Retinal pigment epithelial cell (primary cell): ENCODE data around the gene ITGA5.

Experiments used
- DNase-seq: peaks from one replicate; pipeline ENCODE4 v3.0.0-alpha.2; 2010; ENCODE audit warnings: low read depth
- H3K4me3 ChIP-seq: 2 replicates; pipeline ENCODE4 v1.5.1; 2011; ENCODE audit warnings: mild to moderate bottlenecking, low read length, control low read depth, moderate library complexity
- CTCF ChIP-seq: conservative IDR thresholded peaks from 2 replicates; pipeline ENCODE4 v1.5.1; 2011; ENCODE audit warnings: low read depth, low read length, control low read depth, inconsistent platforms

The ITGA5 gene

GRCh38 chr12:54455760-54456469, 36.8 kb upstream of the ITGA5 start:
- H3K4me3 ChIP-seq, result no peak overlapping the region
- DNase-seq, result no peak
- no peak for TF ChIP-seq CTCF

GRCh38 chr12:54452628-54453027, 33.6 kb upstream of the ITGA5 start:
- TF ChIP-seq CTCF, result no peak
- no peak overlapping the region for H3K4me3 ChIP-seq
- no peak for DNase-seq

GRCh38 chr12:54448344-54448743, 29.3 kb upstream of the ITGA5 start:
- H3K4me3 ChIP-seq, result no peak overlapping the region
- DNase-seq, result no peak
- TF ChIP-seq CTCF, result no peak

GRCh38 chr12:54447917-54448316, 28.9 kb upstream of the ITGA5 start:
- no peak for TF ChIP-seq CTCF
- H3K4me3 ChIP-seq, result no peak overlapping the region
- DNase-seq, result no peak

- no peak overlapping the region for H3K4me3 ChIP-seq
- TF ChIP-seq CTCF, result no peak
- DNase-seq, result no peak
Measured at GRCh38 chr12:54444206-54444605, 25.1 kb upstream of the ITGA5 start.

GRCh38 chr12:54443446-54443845, 24.4 kb upstream of the ITGA5 start:
- H3K4me3 ChIP-seq, result no peak overlapping the region
- no peak for DNase-seq
- TF ChIP-seq CTCF, result no peak

GRCh38 chr12:54442961-54443360, 23.9 kb upstream of the ITGA5 start:
- no peak for DNase-seq
- no peak for TF ChIP-seq CTCF
- no peak overlapping the region for H3K4me3 ChIP-seq
